ENCODE measurements around the gene HOGA1. TPM values are rescaled to one million over a fixed set of nuclear protein-coding genes. Genes with fewer than 3 reads are reported as not detected.
A peak's percentile ranks its signal among the peaks of the same experiment; 100 is the strongest.
"Not testable (repeated sequence)": the region's sequence is repeated elsewhere in the genome, so short reads cannot be mapped to it uniquely, and the experiment has no call there.

Gene HOGA1
- total and polyA plus RNA-seq, 2 experiments from 2014 or later: 2.1 to 5.3 TPM

GRCh38 chr10:97574374-97575126 is 9.6 kb upstream of the HOGA1 start:
- H3K27ac ChIP-seq: peak overlapping the region; percentile 73
- peak; percentile 34 to 61 for DNase-seq (ENCODE audit: low read depth in 1 of 2, low spot score in 1 of 2)
- no peak overlapping the region for H3K4me3 ChIP-seq
- no peaks in the 10 kb centered on the region for H3K27me3 ChIP-seq
- TF ChIP-seq CTCF (IDR thresholded peaks at IDR 0.05; ENCODE audit: low read depth, low read length): no peak
- peaks cover 6% of the 10 kb centered on the region for H3K4me1 ChIP-seq (ENCODE audit: low read depth)
- H3K9me3 ChIP-seq (ENCODE audit: low read depth): no peaks in the 10 kb centered on the region
- H3K36me3 ChIP-seq: no peaks in the 10 kb centered on the region

GRCh38 chr10:97575127-97575668 is 9.0 kb upstream of the HOGA1 start:
- H3K27me3 ChIP-seq: no peaks in the 10 kb centered on the region
- peak overlapping the region; percentile 73 for H3K27ac ChIP-seq
- no peak for TF ChIP-seq CTCF (IDR thresholded peaks at IDR 0.05; ENCODE audit: low read depth, low read length)
- no peaks in the 10 kb centered on the region for H3K9me3 ChIP-seq (ENCODE audit: low read depth)
- no peaks in the 10 kb centered on the region for H3K36me3 ChIP-seq
- no peak for DNase-seq (ENCODE audit: low read depth in 1 of 2, low spot score in 1 of 2)
- no peak overlapping the region for H3K4me3 ChIP-seq
- peaks cover 6% of the 10 kb centered on the region for H3K4me1 ChIP-seq (ENCODE audit: low read depth)

GRCh38 chr10:97576487-97576886 is 7.7 kb upstream of the HOGA1 start:
- not testable (repeated sequence) for H3K27me3 ChIP-seq; H3K4me1 ChIP-seq (ENCODE audit: low read depth); H3K9me3 ChIP-seq (ENCODE audit: low read depth); H3K36me3 ChIP-seq; DNase-seq (ENCODE audit: low read depth in 1 of 2, low spot score in 1 of 2); H3K27ac ChIP-seq; H3K4me3 ChIP-seq

- Histone ChIP-seq H3K9me3 (ENCODE audit: low read depth) (no peaks in the 10 kb centered on the region), H3K27me3 (no peaks in the 10 kb centered on the region), H3K36me3 (no peaks in the 10 kb centered on the region), H3K27ac (no peak overlapping the region), H3K4me1 (ENCODE audit: low read depth) (peaks cover 6% of the 10 kb centered on the region), H3K4me3 (no peak overlapping the region)
- DNase-seq (ENCODE audit: low read depth in 1 of 2, low spot score in 1 of 2): no peak
- TF ChIP-seq CTCF (IDR thresholded peaks at IDR 0.05; ENCODE audit: low read depth, low read length): no peak
Measured at GRCh38 chr10:97577701-97578100, 6.5 kb upstream of the HOGA1 start.

GRCh38 chr10:97578171-97578844 is 5.9 kb upstream of the HOGA1 start:
- H3K9me3 ChIP-seq (ENCODE audit: low read depth): no peaks in the 10 kb centered on the region
- H3K27ac ChIP-seq: no peak overlapping the region
- no peaks in the 10 kb centered on the region for H3K27me3 ChIP-seq
- no peak overlapping the region for H3K4me3 ChIP-seq
- TF ChIP-seq CTCF (IDR thresholded peaks at IDR 0.05; ENCODE audit: low read depth, low read length): no peak
- peaks cover 6% of the 10 kb centered on the region for H3K4me1 ChIP-seq (ENCODE audit: low read depth)
- DNase-seq (ENCODE audit: low read depth in 1 of 2, low spot score in 1 of 2): no peak
- H3K36me3 ChIP-seq: no peaks in the 10 kb centered on the region
